ENCODE measurements around the gene SLK. TPM values are rescaled to one million over a fixed set of nuclear protein-coding genes. Genes with fewer than 3 reads are reported as not detected.
A peak's percentile ranks its signal among the peaks of the same experiment; 100 is the strongest.

The SLK gene
- total RNA-seq, 1 donor from 2014 or later: 30.0 TPM

DNA sequence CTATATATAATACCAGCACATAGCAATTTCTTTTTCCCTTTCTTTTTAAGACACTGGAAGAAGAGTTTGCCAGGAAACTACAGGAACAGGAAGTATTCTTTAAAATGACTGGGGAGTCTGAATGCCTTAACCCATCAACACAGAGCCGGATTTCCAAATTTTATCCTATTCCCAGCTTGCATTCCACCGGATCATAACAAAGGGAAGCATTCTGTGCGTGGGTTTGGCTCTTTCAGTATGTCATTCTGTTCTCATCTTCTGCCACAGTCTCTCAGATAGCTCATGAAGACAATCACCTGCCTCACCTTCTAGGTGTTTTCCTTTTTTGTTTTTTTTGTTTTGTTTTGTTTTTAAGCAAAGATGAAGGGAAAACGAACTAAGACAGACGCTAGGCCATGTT, 58.6 kb downstream of the SLK start:
- Mint-ChIP-seq H3K27ac (ENCODE audit: unreplicated experiment) (no peak overlapping the region), H3K9me3 (no peaks in the 10 kb centered on the region), H3K27me3 (ENCODE audit: low read depth) (no peaks in the 10 kb centered on the region), H3K4me1 (no peaks in the 10 kb centered on the region), H3K36me3 (ENCODE audit: low read depth) (peaks cover 20% of the 10 kb centered on the region), H3K4me3 (no peak overlapping the region)
- no peak for TF ChIP-seq CTCF (conservative IDR thresholded peaks at IDR 0.05)
- no peak for DNase-seq (ENCODE audit: low read depth, low spot score)

- TF ChIP-seq CTCF (conservative IDR thresholded peaks at IDR 0.05): no peak
- Mint-ChIP-seq H3K9me3 (no peaks in the 10 kb centered on the region), H3K4me3 (no peak overlapping the region), H3K36me3 (ENCODE audit: low read depth) (peaks cover 18% of the 10 kb centered on the region), H3K27me3 (ENCODE audit: low read depth) (no peaks in the 10 kb centered on the region), H3K27ac (ENCODE audit: unreplicated experiment) (no peak overlapping the region), H3K4me1 (peaks cover 2% of the 10 kb centered on the region)
- no peak for DNase-seq (ENCODE audit: low read depth, low spot score)
Observed at GRCh38 chr10:104026762-104027161, 59.8 kb downstream of the SLK start.

GRCh38 chr10:104028146-104028545, 61.2 kb downstream of the SLK start:
- no peak overlapping the region for H3K4me3 Mint-ChIP-seq
- TF ChIP-seq CTCF (conservative IDR thresholded peaks at IDR 0.05): peak; percentile 55
- H3K27ac Mint-ChIP-seq (ENCODE audit: unreplicated experiment): no peak overlapping the region
- H3K4me1 Mint-ChIP-seq: peaks cover 11% of the 10 kb centered on the region
- H3K9me3 Mint-ChIP-seq: no peaks in the 10 kb centered on the region
- no peak for DNase-seq (ENCODE audit: low read depth, low spot score)
- peaks cover 17% of the 10 kb centered on the region for H3K36me3 Mint-ChIP-seq (ENCODE audit: low read depth)
- H3K27me3 Mint-ChIP-seq (ENCODE audit: low read depth): no peaks in the 10 kb centered on the region

GRCh38 chr10:104028823-104029520, 62.0 kb downstream of the SLK start:
- no peak for TF ChIP-seq CTCF (conservative IDR thresholded peaks at IDR 0.05)
- no peak for DNase-seq (ENCODE audit: low read depth, low spot score)
- Mint-ChIP-seq H3K4me1 (peaks cover 15% of the 10 kb centered on the region), H3K27ac (ENCODE audit: unreplicated experiment) (no peak overlapping the region), H3K9me3 (no peaks in the 10 kb centered on the region), H3K36me3 (ENCODE audit: low read depth) (peaks cover 11% of the 10 kb centered on the region), H3K4me3 (no peak overlapping the region), H3K27me3 (ENCODE audit: low read depth) (no peaks in the 10 kb centered on the region)

DNA sequence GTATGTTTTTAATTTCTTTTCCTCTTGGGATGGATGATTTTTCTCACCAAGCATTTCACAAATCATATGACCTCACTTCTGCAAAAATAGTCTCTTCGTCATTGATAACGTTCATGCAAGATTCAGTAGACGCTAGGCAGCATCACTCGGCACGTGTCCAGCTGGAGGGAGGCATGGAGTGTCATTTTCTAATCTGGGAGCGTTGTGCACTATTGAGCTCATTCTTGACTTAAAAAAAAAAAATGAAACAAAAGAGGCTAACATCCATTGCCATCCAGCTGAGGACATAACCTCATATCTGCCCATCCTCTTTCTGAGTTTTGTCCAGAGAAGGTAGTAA, 62.6 kb downstream of the SLK start:
- Mint-ChIP-seq H3K27me3 (ENCODE audit: low read depth) (no peaks in the 10 kb centered on the region), H3K36me3 (ENCODE audit: low read depth) (peaks cover 10% of the 10 kb centered on the region), H3K4me3 (no peak overlapping the region), H3K4me1 (peaks cover 16% of the 10 kb centered on the region), H3K27ac (ENCODE audit: unreplicated experiment) (peak overlapping the region; percentile 73), H3K9me3 (no peaks in the 10 kb centered on the region)
- no peak for TF ChIP-seq CTCF (conservative IDR thresholded peaks at IDR 0.05)
- DNase-seq (ENCODE audit: low read depth, low spot score): no peak

Data from neural crest cell (in vitro differentiated cells).